Cardiac fibroblast (primary cell): Measurements from ENCODE around the gene SYNJ2BP.
A peak's percentile ranks its signal among the peaks of the same experiment; 100 is the strongest.

ENCODE experiments used
- DNase-seq, 2 donors: peaks; one replicate each; pipeline versions ENCODE4 v3.0.0 to v3.0.0-alpha.2; 2010; ENCODE audit warnings: low read depth in 2 of 2
- H3K4me3 ChIP-seq, 2 donors: replicated peaks in 1 of 2; 1 replicate in 1 of 2; 2 replicates in 1 of 2; pipeline ENCODE4 v1.5.1; 2011; ENCODE audit warnings: low read depth in 2 of 2, low read length in 2 of 2, mild to moderate bottlenecking in 2 of 2, moderate library complexity in 1 of 2
- CTCF ChIP-seq: IDR thresholded peaks from one replicate; pipeline ENCODE4 v1.5.1; 2011; ENCODE audit warnings: low read depth, mild to moderate bottlenecking, low read length, inconsistent platforms

The SYNJ2BP gene

GRCh38 chr14:70401643-70402042 is 15.2 kb downstream of the SYNJ2BP start:
- no peak for TF ChIP-seq CTCF
- no peak overlapping the region for H3K4me3 ChIP-seq
- no peak for DNase-seq

DNA sequence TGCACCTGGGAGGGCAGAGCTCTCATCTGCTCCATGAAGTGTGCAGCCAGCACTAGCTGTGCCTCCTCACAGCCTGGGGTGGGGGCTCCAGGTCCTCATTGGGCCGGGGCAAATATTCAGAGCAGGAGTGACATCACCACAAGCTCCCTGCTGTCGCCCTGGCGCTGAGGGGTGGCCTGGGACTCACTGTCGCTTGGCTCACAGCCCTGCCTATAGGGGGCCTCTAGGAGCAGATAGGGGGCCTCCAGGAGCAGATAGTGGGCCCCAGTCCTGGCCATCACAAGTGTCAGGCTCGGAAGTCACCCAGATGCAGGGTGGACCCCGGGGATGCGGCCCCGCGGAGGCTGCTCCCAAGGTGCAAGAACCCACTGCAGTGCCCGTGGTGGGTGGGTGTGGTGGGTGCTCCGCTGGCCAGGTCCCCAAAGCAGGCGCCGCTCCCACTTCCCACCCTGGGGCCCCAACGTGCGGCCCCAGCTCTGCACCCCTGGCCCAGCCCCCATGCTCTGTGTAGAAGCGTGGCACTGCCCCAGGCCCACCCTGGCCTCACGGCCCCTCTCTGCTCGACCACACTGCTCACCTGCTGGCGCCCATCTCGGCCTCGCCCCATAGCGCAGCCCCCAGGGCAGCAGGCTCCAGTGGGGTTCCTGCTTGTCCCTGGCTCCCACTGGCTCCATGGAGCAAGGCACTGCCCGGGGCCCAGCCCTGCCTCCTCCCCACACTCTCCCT is 18.0 kb downstream of the SYNJ2BP start:
- TF ChIP-seq CTCF: no peak
- no peak for DNase-seq
- no peak overlapping the region for H3K4me3 ChIP-seq

GRCh38 chr14:70398280-70398679 is 18.6 kb downstream of the SYNJ2BP start:
- no peak for TF ChIP-seq CTCF
- H3K4me3 ChIP-seq: no peak overlapping the region
- DNase-seq: no peak

DNA sequence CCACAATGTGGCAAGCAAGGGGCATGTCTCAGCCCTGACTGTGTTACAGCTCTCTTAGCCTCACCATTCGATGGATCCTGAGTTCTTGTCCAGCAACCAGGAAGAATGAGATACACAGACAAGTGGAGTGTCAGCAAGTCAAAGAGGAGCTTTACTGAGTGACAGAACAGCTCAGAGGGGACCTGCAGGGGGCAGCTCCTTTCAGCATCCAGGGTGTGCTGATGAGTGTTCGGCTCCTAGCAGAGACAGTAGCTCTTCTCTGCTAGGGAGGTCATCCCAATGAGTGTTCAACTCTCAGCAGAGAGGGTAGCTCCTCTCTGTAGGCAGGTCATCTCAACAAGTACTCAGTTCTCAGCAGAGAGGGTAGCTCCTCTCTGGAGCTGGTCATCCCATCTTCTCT is 19.1 kb downstream of the SYNJ2BP start:
- no peak for DNase-seq
- no peak overlapping the region for H3K4me3 ChIP-seq
- TF ChIP-seq CTCF: no peak

GRCh38 chr14:70394674-70395306 is 22.1 kb downstream of the SYNJ2BP start:
- H3K4me3 ChIP-seq: no peak overlapping the region
- no peak for TF ChIP-seq CTCF
- no peak for DNase-seq

GRCh38 chr14:70392676-70393075 is 24.2 kb downstream of the SYNJ2BP start:
- DNase-seq: peak in 1 of 2 donors; percentile 4
- TF ChIP-seq CTCF: no peak
- no peak overlapping the region for H3K4me3 ChIP-seq
